CD14-positive monocyte (primary cell): ENCODE measurements around the gene EIF1. TPM values are rescaled to one million over a fixed set of nuclear protein-coding genes. Genes with fewer than 3 reads are reported as not detected.

Experiments used
- DNase-seq, 3 donors: peaks; one replicate each; pipeline ENCODE4 v3.0.0-alpha.2; 2011 to 2022
- H2AFZ ChIP-seq: 2 replicates; pipeline ENCODE4 v1.6.0; 2012; ENCODE audit warnings: mild to moderate bottlenecking, low read depth, low read length, inconsistent platforms; ENCODE audit not compliant: insufficient read depth, poor library complexity, severe bottlenecking
- H3K27ac ChIP-seq, 2 donors: 1 replicate in 1 of 2; 2 replicates in 1 of 2; pipeline ENCODE4 v1.5.1; 2012 to 2013; ENCODE audit warnings: low read length in 2 of 2, control low read depth in 1 of 2, inconsistent platforms in 1 of 2, low read depth in 1 of 2, mild to moderate bottlenecking in 1 of 2
- H3K27me3 ChIP-seq, 2 donors: one replicate each; pipeline versions ENCODE4 v1.6.0 to v1.6.1; 2011 to 2013; ENCODE audit warnings: low read length in 2 of 2; ENCODE audit not compliant: control insufficient read depth in 2 of 2, insufficient read depth in 2 of 2
- H3K36me3 ChIP-seq, 2 donors: replicated peaks in 1 of 2; 1 replicate in 1 of 2; 2 replicates in 1 of 2; pipeline versions ENCODE4 v1.5.1 to v1.6.1; 2012 to 2013; ENCODE audit warnings: low read length in 2 of 2, control low read depth in 1 of 2, inconsistent platforms in 1 of 2, mild to moderate bottlenecking in 1 of 2; ENCODE audit not compliant: insufficient read depth in 2 of 2, control insufficient read depth in 1 of 2
- H3K4me1 ChIP-seq, 2 donors: 1 replicate in 1 of 2; 2 replicates in 1 of 2; pipeline versions ENCODE4 v1.5.1 to v1.6.1; 2012 to 2013; ENCODE audit warnings: low read length in 2 of 2, control low read depth in 1 of 2, inconsistent platforms in 1 of 2, mild to moderate bottlenecking in 1 of 2, moderate library complexity in 1 of 2; ENCODE audit not compliant: insufficient read depth in 2 of 2, control insufficient read depth in 1 of 2
- H3K4me2 ChIP-seq: replicated peaks from 2 replicates; pipeline ENCODE3; 2012; ENCODE audit warnings: low read length, moderate library complexity, mild to moderate bottlenecking; ENCODE audit not compliant: poor library complexity, severe bottlenecking; ENCODE audit errors: extremely low read depth
- H3K4me3 ChIP-seq, 3 experiments: fragments of 200-600 bp in 1 of 3; sonication (generic) in 1 of 3; replicated peaks in 1 of 3; 1 replicate in 2 of 3; 2 replicates in 1 of 3; pipeline ENCODE4 v1.5.1; 2011 to 2013; ENCODE audit warnings: low read length in 3 of 3, mild to moderate bottlenecking in 3 of 3, control low read depth in 2 of 3, low read depth in 2 of 3, inconsistent platforms in 1 of 3, moderate library complexity in 1 of 3
- H3K79me2 ChIP-seq: 2 replicates; pipeline ENCODE4 v1.6.0; 2012; ENCODE audit warnings: mild to moderate bottlenecking, control low read depth, inconsistent platforms, low read length, moderate library complexity; ENCODE audit not compliant: insufficient read depth
- H3K9ac ChIP-seq: 2 replicates; pipeline ENCODE4 v1.6.0; 2017; ENCODE audit warnings: low read length, mild to moderate bottlenecking; ENCODE audit not compliant: insufficient read depth, poor library complexity, severe bottlenecking
- H3K9me3 ChIP-seq, 2 donors: replicated peaks in 1 of 2; 1 replicate in 1 of 2; 2 replicates in 1 of 2; pipeline versions ENCODE4 v1.5.1 to v1.6.1; 2012 to 2013; ENCODE audit warnings: low read length in 2 of 2, control low read depth in 1 of 2; ENCODE audit not compliant: control insufficient read depth in 1 of 2, insufficient read depth in 1 of 2
- H4K20me1 ChIP-seq: 2 replicates; pipeline ENCODE4 v1.6.0; 2012; ENCODE audit warnings: mild to moderate bottlenecking, low read length, control low read depth, moderate library complexity; ENCODE audit not compliant: insufficient read depth
- H3K27ac Mint-ChIP-seq, 7 donors: one replicate each; pipeline ENCODE4 v1.8.0; 2020; ENCODE audit warnings: mild to moderate bottlenecking in 7 of 7, mixed read lengths in 7 of 7, moderate library complexity in 6 of 7, inconsistent platforms in 2 of 7
- H3K27me3 Mint-ChIP-seq, 3 donors: one replicate each; pipeline ENCODE4 v1.8.0; 2021 to 2022; ENCODE audit warnings: low read depth in 3 of 3, mild to moderate bottlenecking in 3 of 3, mixed read lengths in 3 of 3, moderate library complexity in 3 of 3, inconsistent platforms in 1 of 3
- H3K36me3 Mint-ChIP-seq, 2 donors: one replicate each; pipeline ENCODE4 v1.8.0; 2020; ENCODE audit warnings: mixed read lengths in 2 of 2, inconsistent platforms in 1 of 2, mild to moderate bottlenecking in 1 of 2
- H3K4me1 Mint-ChIP-seq: one replicate; pipeline ENCODE4 v1.8.0; 2020; ENCODE audit warnings: mild to moderate bottlenecking, mixed read lengths
- H3K4me3 Mint-ChIP-seq, 2 donors: one replicate each; pipeline ENCODE4 v1.8.0; 2020; ENCODE audit warnings: mild to moderate bottlenecking in 2 of 2, mixed read lengths in 2 of 2, moderate library complexity in 1 of 2
- H3K9me3 Mint-ChIP-seq, 7 donors: one replicate each; pipeline ENCODE4 v1.8.0; 2020 to 2022; ENCODE audit warnings: mixed read lengths in 7 of 7, mild to moderate bottlenecking in 6 of 7, moderate library complexity in 6 of 7, inconsistent platforms in 2 of 7
- CTCF ChIP-seq: fragments of 200-600 bp; IDR thresholded peaks from one replicate; pipeline ENCODE4 v1.8.0; 2022; ENCODE audit warnings: antibody characterized with exemption, mild to moderate bottlenecking
- WGBS: methylation state at CpG from one replicate; pipeline ENCODE4 v1.1.5; 2013; ENCODE audit warnings: missing lambda C conversion rate; ENCODE audit not compliant: insufficient coverage; 5-methylcytosine and 5-hydroxymethylcytosine counted together
- intact Hi-C, 2 donors: fragments of 100-400 bp; cut with micrococcal nuclease; formaldehyde crosslinking; loops; one replicate each; pipeline versions ENCODE4 v1.15.0 to v1.15.1; 2023
- polyA plus RNA-seq, 3 donors: library from polyadenylated mRNA; depleted of rRNA in 1 of 3; unstranded in 2 of 3; stranded (reverse) in 1 of 3; fragments of 300-500 nt in 2 of 3; fragments of >200 nt in 1 of 3; fragmentation: Illumina TruSeq in 2 of 3; gene quantifications; 1 replicate in 2 of 3; 2 replicates in 1 of 3; pipeline ENCODE4 v1.2.3, GENCODE V29; 2012 to 2021

The EIF1 gene
- polyA plus RNA-seq, 3 donors: 1,176 to 1,536 (median 1,425) TPM

DNA sequence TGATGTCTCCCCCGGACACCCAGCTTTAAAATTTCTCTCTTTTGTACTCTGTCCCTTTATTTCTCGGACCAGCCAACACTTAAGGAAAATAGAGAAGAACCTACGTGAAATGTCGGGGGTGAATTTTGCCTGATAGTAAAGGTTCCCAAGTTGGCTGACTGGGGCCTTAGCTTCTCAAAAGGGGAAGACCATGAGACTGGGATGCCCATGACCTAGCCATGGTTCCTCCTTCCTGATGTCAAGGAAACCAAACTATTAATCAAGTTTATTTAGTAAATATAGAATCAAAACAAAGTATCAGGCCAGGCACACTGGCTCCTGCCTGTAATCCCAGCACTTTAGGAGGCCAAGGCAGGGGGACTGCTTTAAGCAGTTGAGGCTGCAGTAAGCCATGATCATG, 2.4 kb upstream of the EIF1 start:
- Histone ChIP-seq H3K4me3 (no peak overlapping the region), H3K9ac (no peak overlapping the region), H3K27ac (no peak overlapping the region), H3K4me1 (peaks cover 27 to 40% of the 10 kb centered on the region in 2 donors), H3K4me2 (no peak overlapping the region), H3K79me2 (peaks cover 20% of the 10 kb centered on the region), H3K36me3 (peaks cover 17 to 18% of the 10 kb centered on the region in 2 donors), H3K27me3 (no peaks in the 10 kb centered on the region), H3K9me3 (no peaks in the 10 kb centered on the region), H2AFZ (no peak overlapping the region), H4K20me1 (peaks cover 20% of the 10 kb centered on the region)
- peak in 2 of 3 donors; percentile 41 to 56 for DNase-seq
- H3K27ac Mint-ChIP-seq: peak overlapping the region in 5 of 7 donors; percentile 26 to 89 (median 76)
- H3K27me3 Mint-ChIP-seq: peaks cover 2 to 14% (median 2%) of the 10 kb centered on the region in 3 donors
- peaks cover 0 to 7% (median 4%) of the 10 kb centered on the region in 7 donors for H3K9me3 Mint-ChIP-seq
- H3K36me3 Mint-ChIP-seq: peaks cover 19 to 22% of the 10 kb centered on the region in 2 donors
- peaks cover 46% of the 10 kb centered on the region for H3K4me1 Mint-ChIP-seq
- WGBS: no CpG with 5 or more reads among the region's 4 CpGs
- intact Hi-C loops: no loop called here
- no peak for TF ChIP-seq CTCF
- H3K4me3 Mint-ChIP-seq: no peak overlapping the region

DNA sequence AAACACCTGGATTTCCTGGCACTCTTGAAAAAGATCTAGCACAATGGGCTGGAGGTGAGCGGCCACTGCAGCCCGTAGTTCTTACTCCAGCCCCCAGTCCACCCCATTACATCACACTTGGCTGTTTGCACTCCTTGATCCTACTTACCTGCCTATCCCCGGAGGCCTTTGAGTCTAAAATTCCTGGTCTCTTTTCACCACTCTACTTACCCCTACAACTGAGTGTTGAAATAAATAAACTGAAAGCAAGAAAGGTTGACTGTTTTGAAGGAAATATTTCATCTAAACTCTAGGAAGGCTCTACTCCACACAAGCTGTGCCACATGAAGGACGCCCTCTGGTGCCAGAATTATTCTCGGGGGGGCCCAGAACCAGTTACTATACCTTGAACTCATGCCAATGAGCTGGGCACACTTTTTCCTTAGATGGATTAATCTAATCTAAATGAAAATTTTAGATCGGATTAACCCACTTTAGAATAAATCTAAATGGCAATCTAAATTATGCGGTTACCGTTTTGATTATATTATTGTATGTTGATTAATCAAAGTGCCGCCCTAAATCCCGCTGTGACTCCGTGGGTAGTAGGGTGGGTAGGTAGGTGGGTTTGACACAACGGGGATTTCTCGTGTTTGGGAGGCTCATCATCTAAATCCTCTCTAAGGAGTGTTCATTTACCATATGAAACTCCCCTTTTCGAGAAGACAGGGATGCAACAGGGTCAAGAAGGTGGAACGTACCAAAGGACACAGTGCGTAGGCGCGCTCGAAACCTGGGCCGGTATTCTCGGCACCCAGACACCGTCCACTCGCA, 651 bp upstream of the EIF1 start:
- H3K36me3 ChIP-seq: peaks cover 35 to 36% of the 10 kb centered on the region in 2 donors
- WGBS: 0% methylated on average over 10 of the region's 23 CpGs
- H4K20me1 ChIP-seq: peaks cover 38% of the 10 kb centered on the region
- peaks cover 25% of the 10 kb centered on the region for H3K79me2 ChIP-seq
- intact Hi-C loops: no loop called here
- Mint-ChIP-seq H3K36me3 (peaks cover 35 to 40% of the 10 kb centered on the region in 2 donors), H3K27me3 (peaks cover 2 to 18% (median 2%) of the 10 kb centered on the region in 3 donors), H3K4me1 (peaks cover 36% of the 10 kb centered on the region), H3K4me3 (peak overlapping the region; percentile 93 to 96), H3K9me3 (peaks cover 0 to 7% (median 4%) of the 10 kb centered on the region in 7 donors), H3K27ac (peak overlapping the region; percentile 99 to 100 (median 99))
- H3K27me3 ChIP-seq: no peaks in the 10 kb centered on the region
- H3K27ac ChIP-seq: peak overlapping the region; percentile 93 to 99
- peak overlapping the region; percentile 42 to 89 (median 52) for H3K4me3 ChIP-seq
- H3K9me3 ChIP-seq: no peaks in the 10 kb centered on the region
- DNase-seq: no peak
- H3K9ac ChIP-seq: peak overlapping the region; percentile 99
- peaks cover 22 to 32% of the 10 kb centered on the region in 2 donors for H3K4me1 ChIP-seq
- peak overlapping the region; percentile 62 for H2AFZ ChIP-seq
- TF ChIP-seq CTCF: peak; percentile 41
- peak overlapping the region; percentile 72 for H3K4me2 ChIP-seq
